ENCODE data around the gene HPSE2. TPM values are rescaled to one million over a fixed set of nuclear protein-coding genes. Genes with fewer than 3 reads are reported as not detected.

The HPSE2 gene
- total RNA-seq, 1 experiment from 2014 or later, result 0.20 TPM

- H2BK20ac ChIP-seq (ENCODE audit: low read depth, low read length, poor library complexity, severe bottlenecking), result no peak overlapping the region
- Mint-ChIP-seq H3K4me1 (peaks cover 8 to 11% of the 10 kb centered on the region in 2 experiments), H3K9me3 (no peaks in the 10 kb centered on the region; a peak in 1 of 5 replicates), H3K27ac (no peak overlapping the region), H3K27me3 (ENCODE audit: low read depth) (no peaks in the 10 kb centered on the region), H3K4me3 (no peak overlapping the region), H3K36me3 (ENCODE audit: insufficient read depth in 1 of 3, low read depth in 3 of 3) (peaks cover 0 to 2% (median 0%) of the 10 kb centered on the region in 3 experiments; a peak in 2 of 7 replicates)
- H4K20me1 ChIP-seq (ENCODE audit: control insufficient read depth, insufficient read depth, insufficient read length), result no peaks in the 10 kb centered on the region
- H3K4me2 ChIP-seq (ENCODE audit: insufficient read depth, insufficient read length, low read length), result no peak overlapping the region
- no peak overlapping the region for H3K56ac ChIP-seq (ENCODE audit: insufficient read length, low read depth, low read length)
- TF ChIP-seq CTCF (conservative IDR thresholded peaks at IDR 0.05), result no peak
- H2BK12ac ChIP-seq (ENCODE audit: insufficient read length, low read depth, low read length), result no peak overlapping the region
- no peak overlapping the region for H3K23ac ChIP-seq (ENCODE audit: insufficient read length, low read depth, low read length)
- no peak overlapping the region for H3K14ac ChIP-seq (ENCODE audit: insufficient read depth, low read length)
- H4K5ac ChIP-seq (ENCODE audit: insufficient read length, low read depth, low read length), result no peak overlapping the region
- H2BK15ac ChIP-seq (ENCODE audit: low read depth, low read length), result no peak overlapping the region
- H2AK5ac ChIP-seq (ENCODE audit: insufficient read length, low read length), result no peak overlapping the region
- no peak overlapping the region for H2BK120ac ChIP-seq (ENCODE audit: low read depth, low read length, poor library complexity, severe bottlenecking)
- H3K9me3 ChIP-seq (ENCODE audit: control insufficient read depth, low read depth, low read length), result no peaks in the 10 kb centered on the region
- H3K4me1 ChIP-seq (ENCODE audit: insufficient read depth, low read length), result no peaks in the 10 kb centered on the region
- no peak overlapping the region for H3K4ac ChIP-seq (ENCODE audit: low read depth, low read length)
- H4K8ac ChIP-seq (replicated peaks; ENCODE audit: insufficient read length, low read depth, low read length), result no peak overlapping the region
- no peak overlapping the region for H2BK5ac ChIP-seq (ENCODE audit: insufficient read length, low read length)
- no peak for DNase-seq
- no peaks in the 10 kb centered on the region for H3K79me2 ChIP-seq (ENCODE audit: insufficient read depth, low read length)
- H3K27me3 ChIP-seq (ENCODE audit: insufficient read depth, low read length), result no peaks in the 10 kb centered on the region
- no peaks in the 10 kb centered on the region for H3K23me2 ChIP-seq (ENCODE audit: insufficient read length, low read depth, low read length, poor library complexity, severe bottlenecking)
- H3K79me1 ChIP-seq (ENCODE audit: insufficient read depth, low read depth, low read length, poor library complexity, severe bottlenecking), result no peaks in the 10 kb centered on the region
- no peak overlapping the region for H4K91ac ChIP-seq (ENCODE audit: insufficient read length, low read depth, low read length)
- H3K18ac ChIP-seq (ENCODE audit: insufficient read length, low read depth, low read length), result no peak overlapping the region
- H3K27ac ChIP-seq (ENCODE audit: insufficient read length, low read depth, low read length), result no peak overlapping the region
- no peak overlapping the region for H3T11ph ChIP-seq (ENCODE audit: low read length)
- H3K9ac ChIP-seq (ENCODE audit: extremely low read depth, insufficient read length, low read length), result no peak overlapping the region
- H2AFZ ChIP-seq (ENCODE audit: low read length), result no peak overlapping the region
These were observed 580.2 kb downstream of the HPSE2 start for GRCh38 chr10:98655492-98655891.
